HepG2 (cell line): Measurements from ENCODE around the gene NGRN. TPM values are rescaled to one million over a fixed set of nuclear protein-coding genes. Genes with fewer than 3 reads are reported as not detected.

ENCODE experiments used
- ATF1 ChIP-seq: IDR thresholded peaks from 2 replicates; pipeline ENCODE4 v1.6.1; 2016; ENCODE audit warnings: mild to moderate bottlenecking, control low read depth
- KLF6 ChIP-seq: IDR thresholded peaks from 2 replicates; pipeline ENCODE4 v1.8.0; 2016; ENCODE audit warnings: missing biosample characterization, missing genetic modification reagents
- MEIS1 ChIP-seq: sonication (generic); formaldehyde crosslinking; IDR thresholded peaks from 2 replicates; pipeline ENCODE4 v1.9.0; 2021; ENCODE audit warnings: mild to moderate bottlenecking, missing genetic modification reagents, moderate library complexity, borderline replicate concordance
- MEIS2 ChIP-seq: sonication (generic); formaldehyde crosslinking; IDR thresholded peaks from 2 replicates; pipeline ENCODE4 v1.9.0; 2021; ENCODE audit warnings: mild to moderate bottlenecking, missing genetic modification reagents
- RBM39 ChIP-seq: fragments of 200-400 bp; formaldehyde crosslinking; IDR thresholded peaks from one replicate; pipeline ENCODE4 v1.6.1; 2018; ENCODE audit warnings: antibody characterized with exemption, mild to moderate bottlenecking, low read depth, low read length; ENCODE audit not compliant: poor library complexity, severe bottlenecking
- TAF15 ChIP-seq: fragments of 200-400 bp; formaldehyde crosslinking; IDR thresholded peaks from one replicate; pipeline ENCODE4 v1.6.1; 2018; ENCODE audit warnings: mild to moderate bottlenecking, low read depth, low read length; ENCODE audit not compliant: poor library complexity, severe bottlenecking
- ZFP41 ChIP-seq: sonication (generic); formaldehyde crosslinking; IDR thresholded peaks from 2 replicates; pipeline ENCODE4 v1.4.0; 2020; ENCODE audit warnings: mild to moderate bottlenecking, missing genetic modification reagents, borderline replicate concordance
- ZFY ChIP-seq: sonication (generic); formaldehyde crosslinking; IDR thresholded peaks from 2 replicates; pipeline ENCODE4 v1.4.0; 2020; ENCODE audit warnings: missing genetic modification reagents
- ZNF431 ChIP-seq: sonication (generic); formaldehyde crosslinking; IDR thresholded peaks from 2 replicates; pipeline ENCODE4 v1.9.0; 2022; ENCODE audit warnings: missing genetic modification reagents, low read depth, mild to moderate bottlenecking, borderline replicate concordance
- ZNF543 ChIP-seq: sonication (generic); formaldehyde crosslinking; IDR thresholded peaks from 2 replicates; pipeline ENCODE4 v1.4.0; 2020; ENCODE audit warnings: mild to moderate bottlenecking, missing genetic modification reagents
- ZNF652 ChIP-seq: IDR thresholded peaks from 2 replicates; pipeline ENCODE4 v1.6.1; 2016; ENCODE audit warnings: low read depth, borderline replicate concordance
- polyA plus RNA-seq, 8 experiments: library from polyadenylated mRNA; depleted of rRNA in 3 of 8; stranded (reverse) in 7 of 8; unstranded in 1 of 8; fragments of >200 nt; fragmentation: Illumina TruSeq in 4 of 8; extraction: Trizol in 4 of 8; gene quantifications; 2 replicates each; pipeline versions ENCODE4 v1.2.1 to v1.2.3, GENCODE V29; 2011 to 2016; ENCODE audit warnings: low read depth in 4 of 8, missing spikeins in 1 of 8, mixed read lengths in 1 of 8; ENCODE audit not compliant: insufficient read depth in 1 of 8
- total RNA-seq, 5 experiments: library from RNA; depleted of rRNA; stranded (reverse); fragments of >200 nt; fragmentation: Illumina TruSeq; extraction: Trizol; gene quantifications; 2 replicates each; pipeline ENCODE4 v1.2.3, GENCODE V29; 2016; ENCODE audit warnings: low read depth in 1 of 5
- TF ChIP-seq, protein P1 (sequence below): sonication (generic); formaldehyde crosslinking; IDR thresholded peaks from 2 replicates; pipeline ENCODE4 v1.5.0; 2020; ENCODE audit warnings: mild to moderate bottlenecking, missing genetic modification reagents
- TF ChIP-seq, protein P2 (sequence below): sonication (generic); formaldehyde crosslinking; IDR thresholded peaks from 2 replicates; pipeline ENCODE4 v1.5.1; 2020; ENCODE audit warnings: mild to moderate bottlenecking, missing genetic modification reagents
- TF ChIP-seq, protein P3 (sequence below): IDR thresholded peaks from 2 replicates; pipeline ENCODE4 v1.6.1; 2016; ENCODE audit warnings: missing compliant biosample characterization, missing genetic modification reagents, borderline replicate concordance
- TF ChIP-seq, protein P4 (sequence below): sonication (generic); formaldehyde crosslinking; IDR thresholded peaks from 2 replicates; pipeline ENCODE4 v1.4.0; 2020; ENCODE audit warnings: missing genetic modification reagents
- TF ChIP-seq, protein P5 (sequence below): sonication (generic); formaldehyde crosslinking; IDR thresholded peaks from 2 replicates; pipeline ENCODE4 v1.4.0; 2020; ENCODE audit warnings: low read depth, missing genetic modification reagents

The NGRN gene
- total and polyA plus RNA-seq, 2 of the 13 experiments (the other 11 are each of a cell fraction or from before 2014, with no cell fraction given) = 39.8 to 63.7 TPM

DNA sequence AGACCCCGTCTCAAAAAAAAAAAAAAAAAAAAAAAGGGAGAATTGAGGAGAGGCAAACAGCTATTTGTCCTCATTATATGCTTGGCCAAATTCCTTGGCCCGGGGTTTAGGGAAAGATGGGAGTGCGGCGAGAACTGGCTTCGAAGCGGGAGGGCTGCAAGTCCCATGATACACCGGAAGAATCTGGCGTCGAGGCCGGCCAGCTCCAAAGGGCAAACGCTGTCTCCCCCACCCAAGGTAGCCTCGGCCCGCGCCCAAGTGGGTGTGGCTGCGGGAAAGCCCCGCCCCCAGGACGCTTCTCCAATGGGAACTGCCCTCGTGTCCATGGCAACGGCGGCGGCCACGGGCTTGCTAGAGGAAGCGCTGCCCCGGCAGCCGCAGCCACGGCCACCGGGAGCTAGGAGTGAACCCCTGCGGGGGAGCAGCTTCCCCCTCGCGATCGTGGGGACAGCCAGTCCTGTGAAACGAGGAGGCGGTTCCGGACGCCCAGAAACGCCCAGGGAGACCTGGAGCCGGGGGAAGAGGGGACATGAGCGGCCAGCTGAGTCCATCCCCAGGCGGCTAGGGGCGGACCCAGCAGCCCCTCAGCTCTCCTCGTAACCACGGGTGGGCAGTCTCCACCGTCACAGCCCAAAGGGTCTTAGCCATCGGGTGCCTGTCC is 16.1 kb upstream of the NGRN start, which contains the start of gene TTLL13 (continued):
- no peak for TF ChIP-seq ZNF543 (CRISPR knock-in tag)
- TF ChIP-seq MEIS2 (CRISPR knock-in tag) = peak; percentile 57; the same call in 1 of the 2 replicates
- TF ChIP-seq TAF15 = no peak
- no peak for TF ChIP-seq ZFP41 (CRISPR knock-in tag)
- 0 out of 2 replicates have a peak, but pooled peaks have one; percentile 31 for TF ChIP-seq KLF6 (CRISPR knock-in tag)
- TF ChIP-seq ZNF431 (CRISPR knock-in tag) = no peak
- TF ChIP-seq ZNF652 = no peak
- TF ChIP-seq ZFY = no peak
- TF ChIP-seq ATF1 (CRISPR knock-in tag) = no peak
- TF ChIP-seq, protein P1, sequence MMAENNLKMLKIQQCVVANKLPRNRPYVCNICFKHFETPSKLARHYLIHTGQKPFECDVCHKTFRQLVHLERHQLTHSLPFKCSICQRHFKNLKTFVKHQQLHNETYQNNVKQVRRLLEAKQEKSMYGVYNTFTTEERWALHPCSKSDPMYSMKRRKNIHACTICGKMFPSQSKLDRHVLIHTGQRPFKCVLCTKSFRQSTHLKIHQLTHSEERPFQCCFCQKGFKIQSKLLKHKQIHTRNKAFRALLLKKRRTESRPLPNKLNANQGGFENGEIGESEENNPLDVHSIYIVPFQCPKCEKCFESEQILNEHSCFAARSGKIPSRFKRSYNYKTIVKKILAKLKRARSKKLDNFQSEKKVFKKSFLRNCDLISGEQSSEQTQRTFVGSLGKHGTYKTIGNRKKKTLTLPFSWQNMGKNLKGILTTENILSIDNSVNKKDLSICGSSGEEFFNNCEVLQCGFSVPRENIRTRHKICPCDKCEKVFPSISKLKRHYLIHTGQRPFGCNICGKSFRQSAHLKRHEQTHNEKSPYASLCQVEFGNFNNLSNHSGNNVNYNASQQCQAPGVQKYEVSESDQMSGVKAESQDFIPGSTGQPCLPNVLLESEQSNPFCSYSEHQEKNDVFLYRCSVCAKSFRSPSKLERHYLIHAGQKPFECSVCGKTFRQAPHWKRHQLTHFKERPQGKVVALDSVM (CRISPR knock-in tag) = 0 out of 2 replicates have a peak, but pooled peaks have one; percentile 65
- TF ChIP-seq, protein P2, sequence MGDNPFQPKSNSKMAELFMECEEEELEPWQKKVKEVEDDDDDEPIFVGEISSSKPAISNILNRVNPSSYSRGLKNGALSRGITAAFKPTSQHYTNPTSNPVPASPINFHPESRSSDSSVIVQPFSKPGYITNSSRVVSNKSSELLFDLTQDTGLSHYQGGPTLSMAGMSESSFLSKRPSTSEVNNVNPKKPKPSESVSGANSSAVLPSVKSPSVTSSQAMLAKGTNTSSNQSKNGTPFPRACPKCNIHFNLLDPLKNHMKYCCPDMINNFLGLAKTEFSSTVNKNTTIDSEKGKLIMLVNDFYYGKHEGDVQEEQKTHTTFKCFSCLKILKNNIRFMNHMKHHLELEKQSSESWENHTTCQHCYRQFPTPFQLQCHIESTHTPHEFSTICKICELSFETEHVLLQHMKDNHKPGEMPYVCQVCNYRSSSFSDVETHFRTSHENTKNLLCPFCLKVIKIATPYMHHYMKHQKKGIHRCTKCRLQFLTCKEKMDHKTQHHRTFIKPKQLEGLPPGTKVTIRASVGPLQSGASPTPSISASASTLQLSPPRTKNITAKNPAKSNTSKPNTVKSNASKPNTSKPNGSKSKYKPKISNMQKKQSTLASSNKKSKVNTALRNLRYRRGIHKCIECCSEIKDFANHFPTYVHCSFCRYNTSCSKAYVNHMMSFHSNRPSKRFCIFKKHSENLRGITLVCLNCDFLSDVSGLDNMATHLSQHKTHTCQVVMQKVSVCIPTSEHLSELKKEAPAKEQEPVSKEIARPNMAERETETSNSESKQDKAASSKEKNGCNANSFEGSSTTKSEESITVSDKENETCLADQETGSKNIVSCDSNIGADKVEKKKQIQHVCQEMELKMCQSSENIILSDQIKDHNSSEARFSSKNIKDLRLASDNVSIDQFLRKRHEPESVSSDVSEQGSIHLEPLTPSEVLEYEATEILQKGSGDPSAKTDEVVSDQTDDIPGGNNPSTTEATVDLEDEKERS (CRISPR knock-in tag) = 0 out of 2 replicates have a peak, but pooled peaks have one; percentile 27
- TF ChIP-seq, protein P3, sequence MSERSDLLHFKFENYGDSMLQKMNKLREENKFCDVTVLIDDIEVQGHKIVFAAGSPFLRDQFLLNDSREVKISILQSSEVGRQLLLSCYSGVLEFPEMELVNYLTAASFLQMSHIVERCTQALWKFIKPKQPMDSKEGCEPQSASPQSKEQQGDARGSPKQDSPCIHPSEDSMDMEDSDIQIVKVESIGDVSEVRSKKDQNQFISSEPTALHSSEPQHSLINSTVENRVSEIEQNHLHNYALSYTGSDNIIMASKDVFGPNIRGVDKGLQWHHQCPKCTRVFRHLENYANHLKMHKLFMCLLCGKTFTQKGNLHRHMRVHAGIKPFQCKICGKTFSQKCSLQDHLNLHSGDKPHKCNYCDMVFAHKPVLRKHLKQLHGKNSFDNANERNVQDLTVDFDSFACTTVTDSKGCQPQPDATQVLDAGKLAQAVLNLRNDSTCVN = peak; percentile 21; the same call in 1 of the 2 replicates
- TF ChIP-seq, protein P4, sequence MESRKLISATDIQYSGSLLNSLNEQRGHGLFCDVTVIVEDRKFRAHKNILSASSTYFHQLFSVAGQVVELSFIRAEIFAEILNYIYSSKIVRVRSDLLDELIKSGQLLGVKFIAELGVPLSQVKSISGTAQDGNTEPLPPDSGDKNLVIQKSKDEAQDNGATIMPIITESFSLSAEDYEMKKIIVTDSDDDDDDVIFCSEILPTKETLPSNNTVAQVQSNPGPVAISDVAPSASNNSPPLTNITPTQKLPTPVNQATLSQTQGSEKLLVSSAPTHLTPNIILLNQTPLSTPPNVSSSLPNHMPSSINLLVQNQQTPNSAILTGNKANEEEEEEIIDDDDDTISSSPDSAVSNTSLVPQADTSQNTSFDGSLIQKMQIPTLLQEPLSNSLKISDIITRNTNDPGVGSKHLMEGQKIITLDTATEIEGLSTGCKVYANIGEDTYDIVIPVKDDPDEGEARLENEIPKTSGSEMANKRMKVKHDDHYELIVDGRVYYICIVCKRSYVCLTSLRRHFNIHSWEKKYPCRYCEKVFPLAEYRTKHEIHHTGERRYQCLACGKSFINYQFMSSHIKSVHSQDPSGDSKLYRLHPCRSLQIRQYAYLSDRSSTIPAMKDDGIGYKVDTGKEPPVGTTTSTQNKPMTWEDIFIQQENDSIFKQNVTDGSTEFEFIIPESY (CRISPR knock-in tag) = no peak
- TF ChIP-seq, protein P5, sequence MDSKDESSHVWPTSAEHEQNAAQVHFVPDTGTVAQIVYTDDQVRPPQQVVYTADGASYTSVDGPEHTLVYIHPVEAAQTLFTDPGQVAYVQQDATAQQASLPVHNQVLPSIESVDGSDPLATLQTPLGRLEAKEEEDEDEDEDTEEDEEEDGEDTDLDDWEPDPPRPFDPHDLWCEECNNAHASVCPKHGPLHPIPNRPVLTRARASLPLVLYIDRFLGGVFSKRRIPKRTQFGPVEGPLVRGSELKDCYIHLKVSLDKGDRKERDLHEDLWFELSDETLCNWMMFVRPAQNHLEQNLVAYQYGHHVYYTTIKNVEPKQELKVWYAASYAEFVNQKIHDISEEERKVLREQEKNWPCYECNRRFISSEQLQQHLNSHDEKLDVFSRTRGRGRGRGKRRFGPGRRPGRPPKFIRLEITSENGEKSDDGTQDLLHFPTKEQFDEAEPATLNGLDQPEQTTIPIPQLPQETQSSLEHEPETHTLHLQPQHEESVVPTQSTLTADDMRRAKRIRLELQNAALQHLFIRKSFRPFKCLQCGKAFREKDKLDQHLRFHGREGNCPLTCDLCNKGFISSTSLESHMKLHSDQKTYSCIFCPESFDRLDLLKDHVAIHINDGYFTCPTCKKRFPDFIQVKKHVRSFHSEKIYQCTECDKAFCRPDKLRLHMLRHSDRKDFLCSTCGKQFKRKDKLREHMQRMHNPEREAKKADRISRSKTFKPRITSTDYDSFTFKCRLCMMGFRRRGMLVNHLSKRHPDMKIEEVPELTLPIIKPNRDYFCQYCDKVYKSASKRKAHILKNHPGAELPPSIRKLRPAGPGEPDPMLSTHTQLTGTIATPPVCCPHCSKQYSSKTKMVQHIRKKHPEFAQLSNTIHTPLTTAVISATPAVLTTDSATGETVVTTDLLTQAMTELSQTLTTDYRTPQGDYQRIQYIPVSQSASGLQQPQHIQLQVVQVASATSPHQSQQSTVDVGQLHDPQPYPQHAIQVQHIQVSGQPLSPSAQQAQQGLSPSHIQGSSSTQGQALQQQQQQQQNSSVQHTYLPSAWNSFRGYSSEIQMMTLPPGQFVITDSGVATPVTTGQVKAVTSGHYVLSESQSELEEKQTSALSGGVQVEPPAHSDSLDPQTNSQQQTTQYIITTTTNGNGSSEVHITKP = peak; percentile 93
- no peak for TF ChIP-seq RBM39
- peak; percentile 69; the same call in 1 of the 2 replicates for TF ChIP-seq MEIS1 (CRISPR knock-in tag)
